ENCODE measurements around the gene NAA50. TPM values are rescaled to one million over a fixed set of nuclear protein-coding genes. Genes with fewer than 3 reads are reported as not detected.

Gene NAA50
- total and polyA plus RNA-seq, 2 donors (not counting 3 experiments of a cell fraction or from before 2014, with no cell fraction given), result 53.1 to 160 TPM

GRCh38 chr3:113698213-113698742 is 47.8 kb downstream of the NAA50 start:
- Histone ChIP-seq H3K27me3 (ENCODE audit: control insufficient read depth in 2 of 2, insufficient read depth in 2 of 2, low read length in 2 of 2) (no peaks in the 10 kb centered on the region), H3K4me2 (ENCODE audit: insufficient read depth, low read length) (peak overlapping the region; percentile 93), H4K20me1 (replicated peaks; ENCODE audit: control insufficient read depth, extremely low read depth, insufficient read depth, low read length) (no peaks in the 10 kb centered on the region), H3K4me3 (replicated peaks in 1 of 3; ENCODE audit: insufficient read depth in 1 of 3, low read depth in 1 of 3, low read length in 3 of 3) (peak overlapping the region in 1 of 3 experiments; percentile 90), H3K9me1 (replicated peaks; ENCODE audit: control insufficient read depth, extremely low read depth, insufficient read depth, low read length) (no peaks in the 10 kb centered on the region), H3K9me3 (replicated peaks; ENCODE audit: control insufficient read depth, insufficient read depth, low read length) (no peaks in the 10 kb centered on the region), H3K36me3 (ENCODE audit: control insufficient read depth in 2 of 2, extremely low read depth in 1 of 2, insufficient read depth in 2 of 2, low read length in 2 of 2) (no peaks in the 10 kb centered on the region), H3K9ac (replicated peaks; ENCODE audit: extremely low read depth, insufficient read depth, low read length) (no peak overlapping the region), H3K79me2 (ENCODE audit: control insufficient read depth, insufficient read depth, low read length) (peaks cover 2% of the 10 kb centered on the region), H2AFZ (ENCODE audit: low read depth, low read length) (peak overlapping the region; percentile 28), H3K4me1 (ENCODE audit: control insufficient read depth, extremely low read depth, insufficient read depth, low read length) (peaks cover 14% of the 10 kb centered on the region), H3K27ac (ENCODE audit: insufficient read depth, low read depth, low read length) (no peak overlapping the region)
- ChIA-PET CTCF (interaction anchor here (1.0 to 1.1 kb wide), 2 partner anchors 38 to 47 kb away, joined by 4 to 5 read pairs; no protein-coding TSS in a partner anchor), POLR2A (no interaction called here)
- dilution Hi-C loops (cut with MboI; ENCODE audit: extremely low pct_ligation_motif_present, low sequenced_read_pairs), result no loop called here
- intact Hi-C loops (cut with micrococcal nuclease), result loop anchor here (5.0 to 10.0 kb wide), 2 partner anchors 139 to 1133 kb away; partner anchors contain the start of genes ATG3, GRAMD1C and SLC35A5
- BruUV-seq (replicated peaks), result no TSS peak
- TF ChIP-seq JUN (IDR thresholded peaks at IDR 0.05; ENCODE audit: borderline replicate concordance, insufficient read depth, insufficient read length, low read depth) (no peak), FOS (IDR thresholded peaks at IDR 0.05; ENCODE audit: borderline replicate concordance, insufficient read depth, low read length) (no peak), POLR2A (IDR thresholded peaks at IDR 0.05; ENCODE audit: low read depth, low read length) (no peak), EZH2 (IDR thresholded peaks at IDR 0.05; ENCODE audit: borderline replicate concordance, low read depth, low read length, severe bottlenecking) (no peak), GATA2 (IDR thresholded peaks at IDR 0.05; ENCODE audit: insufficient read depth, insufficient read length, low read depth, low read length) (no peak), POLR2AphosphoS5 (IDR thresholded peaks at IDR 0.05; ENCODE audit: insufficient read depth, low read depth, low read length) (no peak), MYC (IDR thresholded peaks at IDR 0.05; ENCODE audit: low read depth, low read length) (no peak), MAX (IDR thresholded peaks at IDR 0.05; ENCODE audit: insufficient read depth, insufficient read length) (no peak)
- TF ChIP-seq, protein P1, sequence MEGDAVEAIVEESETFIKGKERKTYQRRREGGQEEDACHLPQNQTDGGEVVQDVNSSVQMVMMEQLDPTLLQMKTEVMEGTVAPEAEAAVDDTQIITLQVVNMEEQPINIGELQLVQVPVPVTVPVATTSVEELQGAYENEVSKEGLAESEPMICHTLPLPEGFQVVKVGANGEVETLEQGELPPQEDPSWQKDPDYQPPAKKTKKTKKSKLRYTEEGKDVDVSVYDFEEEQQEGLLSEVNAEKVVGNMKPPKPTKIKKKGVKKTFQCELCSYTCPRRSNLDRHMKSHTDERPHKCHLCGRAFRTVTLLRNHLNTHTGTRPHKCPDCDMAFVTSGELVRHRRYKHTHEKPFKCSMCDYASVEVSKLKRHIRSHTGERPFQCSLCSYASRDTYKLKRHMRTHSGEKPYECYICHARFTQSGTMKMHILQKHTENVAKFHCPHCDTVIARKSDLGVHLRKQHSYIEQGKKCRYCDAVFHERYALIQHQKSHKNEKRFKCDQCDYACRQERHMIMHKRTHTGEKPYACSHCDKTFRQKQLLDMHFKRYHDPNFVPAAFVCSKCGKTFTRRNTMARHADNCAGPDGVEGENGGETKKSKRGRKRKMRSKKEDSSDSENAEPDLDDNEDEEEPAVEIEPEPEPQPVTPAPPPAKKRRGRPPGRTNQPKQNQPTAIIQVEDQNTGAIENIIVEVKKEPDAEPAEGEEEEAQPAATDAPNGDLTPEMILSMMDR (IDR thresholded peaks at IDR 0.05; ENCODE audit: extremely low read depth in 1 of 2, insufficient read depth in 1 of 2, low read depth in 1 of 2, low read length in 2 of 2), result no peak
- FAIRE-seq (no peak), DNase-seq (ENCODE audit: low read depth, low spot score) (no peak)
